HG02852 (cell line): Measurements from ENCODE around the gene OSBPL2.

Source experiments
- ATAC-seq: cut with Tn5 transposase; IDR thresholded peaks from one replicate; pipeline ENCODE4 v1.9.1; 2021; ENCODE audit warnings: mild to moderate bottlenecking, moderate library complexity; ENCODE audit not compliant: unreplicated experiment

Gene OSBPL2

DNA sequence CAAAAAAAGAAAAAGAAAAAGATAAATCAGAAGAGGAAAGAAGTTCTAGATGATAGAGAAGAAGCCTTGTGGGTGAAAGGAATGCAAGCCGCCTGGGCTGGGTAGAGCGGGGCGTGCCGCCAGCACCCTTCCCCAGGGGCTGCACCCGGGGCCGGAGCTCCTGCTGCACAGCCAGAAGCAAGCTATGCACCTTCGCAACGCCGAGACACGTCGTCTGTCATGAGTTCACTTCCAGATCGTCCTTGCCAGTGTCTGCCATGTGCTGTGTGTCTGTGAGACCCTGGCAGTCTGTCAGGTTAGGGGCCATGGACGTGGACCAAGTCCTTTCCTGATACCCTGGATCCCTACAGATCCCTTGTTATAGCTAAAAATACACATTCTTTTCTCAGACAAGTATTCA lies 38.9 kb downstream of the OSBPL2 start:
- no peak for ATAC-seq

DNA sequence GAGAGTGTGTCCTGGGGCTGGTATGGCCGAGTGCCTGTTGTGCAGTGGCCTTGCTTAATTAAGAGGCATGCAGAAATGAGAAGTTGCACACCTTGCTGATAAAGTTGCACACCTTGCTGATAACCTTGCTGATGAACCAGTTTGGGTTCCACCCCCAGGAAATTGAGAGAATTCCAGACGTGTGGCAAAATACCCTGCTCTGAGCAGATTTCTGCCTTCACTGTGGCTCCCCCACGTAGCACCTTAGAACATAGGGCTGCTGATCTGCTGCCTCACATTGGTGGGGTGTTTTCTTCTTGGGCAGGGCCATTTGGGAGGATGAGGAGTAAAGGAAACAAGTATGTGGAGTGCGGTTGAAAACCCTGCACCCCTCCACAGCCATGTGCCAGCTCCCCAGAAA lies 42.0 kb downstream of the OSBPL2 start:
- ATAC-seq: no peak

DNA sequence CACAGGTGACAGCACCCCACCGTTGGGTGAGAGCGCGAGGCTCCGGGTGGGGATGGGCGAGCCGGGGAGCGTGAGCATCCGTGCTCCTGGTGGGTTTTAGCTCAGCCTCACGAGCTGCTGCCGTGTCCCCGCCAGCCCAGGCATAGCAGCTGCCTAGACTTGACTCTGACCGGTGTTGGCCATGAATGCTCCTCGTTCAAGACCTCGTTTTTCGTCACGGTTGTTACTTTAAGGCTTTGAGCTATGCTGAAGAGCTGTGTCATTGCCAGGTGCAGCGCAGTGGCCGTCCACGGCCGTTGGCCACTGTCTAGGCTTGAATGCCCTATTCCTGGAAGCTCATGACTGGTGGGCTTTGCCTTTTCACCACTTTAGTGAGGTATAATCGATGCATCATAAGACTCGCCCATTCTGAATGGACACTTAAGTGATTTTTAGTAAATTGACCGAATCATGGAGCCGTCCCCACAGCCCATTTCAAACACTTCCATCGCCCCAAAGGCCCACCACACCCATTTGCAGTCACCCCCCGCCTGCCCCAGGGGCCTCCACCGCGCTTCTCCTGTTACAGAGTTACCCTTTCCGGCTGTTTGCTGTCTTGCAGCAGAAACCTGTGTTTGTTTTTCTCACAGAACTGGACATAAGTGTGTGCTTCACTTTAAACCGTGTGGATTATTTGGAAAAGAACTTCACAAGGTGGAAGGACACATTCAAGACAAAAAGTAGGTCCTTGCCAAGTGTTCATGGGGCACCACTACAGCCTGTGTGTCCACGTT lies 43.0 kb downstream of the OSBPL2 start:
- no peak for ATAC-seq

DNA sequence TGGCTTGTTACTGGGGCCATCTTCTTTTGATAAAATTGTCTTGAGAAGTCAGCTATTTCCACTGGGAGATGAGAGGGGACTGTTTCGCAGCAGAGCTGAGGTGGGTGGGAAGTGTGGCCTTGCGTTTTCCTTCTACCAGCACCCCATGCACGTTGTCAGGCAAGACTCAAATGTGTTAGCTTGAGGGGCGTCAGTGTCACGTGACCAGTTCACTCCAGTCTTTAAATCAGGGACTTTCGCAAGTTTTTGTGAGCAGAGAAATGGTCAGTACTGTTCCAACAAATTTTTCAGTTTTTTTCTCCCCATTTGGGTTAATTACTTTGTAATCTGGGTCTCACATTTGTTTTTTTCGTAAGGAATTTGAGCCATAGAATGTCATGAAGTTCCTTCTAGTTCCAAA lies 43.8 kb downstream of the OSBPL2 start:
- ATAC-seq: no peak

DNA sequence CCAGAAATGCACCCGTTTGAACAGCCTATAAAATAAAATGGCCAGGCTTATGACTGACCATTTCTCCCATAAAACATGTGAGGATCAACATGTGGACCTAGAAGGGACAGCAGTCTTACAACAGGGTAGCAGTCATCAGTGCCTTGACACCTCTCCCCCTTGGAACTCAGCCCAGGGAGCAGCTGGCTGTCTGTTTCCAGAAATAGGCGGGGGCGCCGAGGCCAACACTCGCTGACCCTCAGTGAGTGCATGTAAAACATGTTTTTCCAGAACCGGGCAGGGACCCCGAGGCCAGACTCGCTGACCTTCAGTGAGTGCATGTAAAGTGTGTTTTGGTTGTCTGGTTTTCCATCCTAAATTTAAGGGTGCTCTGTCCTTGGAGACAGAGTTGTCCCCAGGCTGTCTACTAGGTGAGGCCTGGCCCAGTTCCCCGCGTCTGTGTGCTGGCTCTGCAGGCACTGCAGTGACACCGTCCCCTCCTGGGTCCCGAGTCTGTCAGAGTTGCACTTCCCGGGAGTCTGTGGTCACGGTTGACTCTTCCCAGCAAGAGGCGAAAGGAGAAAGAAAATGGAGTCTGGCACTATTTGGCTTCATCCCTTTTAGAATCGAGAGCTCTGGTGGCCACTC lies 44.7 kb downstream of the OSBPL2 start:
- no peak for ATAC-seq

DNA sequence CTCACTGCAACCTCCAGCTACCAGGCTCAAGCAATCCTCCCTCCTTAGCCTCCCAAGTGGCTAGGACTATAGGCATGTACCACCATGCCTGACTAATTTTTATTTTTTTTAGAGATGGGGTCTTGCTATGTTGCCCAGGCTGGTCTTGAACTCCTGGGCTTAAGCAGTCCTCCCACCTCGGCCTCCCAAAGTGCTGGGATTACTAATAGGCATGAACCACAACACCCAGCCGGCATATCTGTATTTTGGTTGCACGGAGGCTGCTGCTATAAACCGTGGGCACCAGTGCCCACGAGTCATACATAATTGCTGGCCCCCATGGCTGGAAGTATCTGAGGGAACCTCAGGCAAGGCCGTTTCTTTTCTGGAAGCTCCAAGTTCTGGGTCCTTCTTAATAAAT lies 46.1 kb downstream of the OSBPL2 start:
- no peak for ATAC-seq

DNA sequence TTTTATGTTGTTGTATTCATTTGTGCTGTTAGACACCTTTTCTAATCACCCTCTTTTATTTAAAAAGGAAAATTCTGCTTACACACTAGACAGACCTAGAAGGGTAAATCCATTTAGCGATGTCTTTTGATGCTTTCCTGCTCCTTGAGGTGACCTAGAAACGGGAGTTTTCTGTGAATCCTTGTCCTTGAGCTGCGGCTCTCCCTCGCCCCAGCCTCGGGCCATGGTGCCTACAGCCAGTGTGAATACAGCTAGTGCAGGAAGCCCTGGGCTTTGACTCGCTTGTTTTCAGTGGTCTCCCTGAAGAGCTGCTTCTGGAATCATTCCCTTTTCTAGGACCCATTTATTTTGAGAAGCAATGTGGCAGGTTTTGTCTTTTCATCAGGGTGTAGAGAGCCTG lies 46.8 kb downstream of the OSBPL2 start:
- ATAC-seq: no peak

DNA sequence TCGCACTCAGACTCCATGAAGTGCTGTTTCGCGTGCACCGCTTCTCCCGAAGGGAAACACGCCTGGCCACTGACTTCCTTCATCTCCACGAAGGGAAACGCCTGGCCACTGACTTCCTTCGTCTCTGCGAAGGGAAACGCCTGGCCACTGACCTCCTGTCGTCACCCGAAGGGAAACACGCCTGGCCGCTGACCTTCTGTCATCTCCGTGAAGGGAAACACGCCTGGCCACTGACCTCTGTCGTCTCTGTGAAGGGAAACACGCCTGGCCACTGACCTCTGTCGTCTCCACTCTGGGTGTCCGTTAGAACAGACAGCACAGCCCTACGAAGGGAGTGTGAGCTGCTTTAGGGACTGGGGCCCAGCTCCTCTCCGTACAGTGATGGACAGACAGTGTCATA lies 47.4 kb downstream of the OSBPL2 start:
- ATAC-seq: no peak

DNA sequence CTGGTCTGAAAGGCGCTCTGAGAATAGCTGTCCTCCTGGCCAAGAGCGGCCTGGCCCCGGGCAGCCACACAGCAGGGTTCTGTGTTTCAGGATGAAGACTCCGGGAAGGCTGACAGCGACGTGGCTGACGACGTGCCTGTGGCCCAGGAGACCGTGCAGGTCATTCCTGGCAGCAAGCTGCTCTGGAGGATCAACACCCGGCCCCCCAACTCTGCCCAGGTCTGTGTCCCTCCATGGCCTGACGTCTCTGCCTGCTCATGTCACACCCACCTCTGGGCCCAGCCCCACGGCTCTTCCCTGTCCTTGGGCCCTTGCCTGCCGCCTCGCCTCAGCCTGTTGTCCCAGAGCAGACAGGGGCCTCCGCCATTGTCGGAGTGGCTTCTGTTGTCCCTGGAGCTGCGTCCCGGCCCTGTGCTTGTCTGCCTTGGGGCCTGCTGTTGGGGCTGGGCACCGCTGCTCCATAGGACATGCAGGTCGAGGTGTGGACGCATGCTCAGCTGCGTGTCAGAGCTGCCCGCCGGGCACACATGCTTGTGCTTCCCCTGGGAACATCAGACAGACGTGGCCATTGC lies 48.3 kb downstream of the OSBPL2 start:
- ATAC-seq: no peak

DNA sequence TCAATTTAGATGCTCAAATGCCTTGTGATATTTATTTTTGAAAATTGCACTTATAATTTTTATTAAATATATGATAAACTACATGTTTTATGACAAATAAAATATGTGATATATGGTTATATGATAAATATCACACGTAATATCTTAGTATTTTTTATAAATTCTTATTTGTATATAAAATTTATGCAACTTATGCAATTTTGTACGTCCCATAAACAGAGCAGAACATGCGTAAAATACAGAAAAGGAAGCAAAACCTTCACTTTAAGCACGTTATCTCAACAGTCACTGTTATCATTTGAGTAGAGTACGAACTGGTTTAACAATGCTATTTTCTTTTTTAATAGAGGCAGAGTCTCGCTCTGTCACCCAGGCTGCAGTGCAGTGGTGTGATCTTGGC lies 48.8 kb downstream of the OSBPL2 start:
- ATAC-seq: no peak

DNA sequence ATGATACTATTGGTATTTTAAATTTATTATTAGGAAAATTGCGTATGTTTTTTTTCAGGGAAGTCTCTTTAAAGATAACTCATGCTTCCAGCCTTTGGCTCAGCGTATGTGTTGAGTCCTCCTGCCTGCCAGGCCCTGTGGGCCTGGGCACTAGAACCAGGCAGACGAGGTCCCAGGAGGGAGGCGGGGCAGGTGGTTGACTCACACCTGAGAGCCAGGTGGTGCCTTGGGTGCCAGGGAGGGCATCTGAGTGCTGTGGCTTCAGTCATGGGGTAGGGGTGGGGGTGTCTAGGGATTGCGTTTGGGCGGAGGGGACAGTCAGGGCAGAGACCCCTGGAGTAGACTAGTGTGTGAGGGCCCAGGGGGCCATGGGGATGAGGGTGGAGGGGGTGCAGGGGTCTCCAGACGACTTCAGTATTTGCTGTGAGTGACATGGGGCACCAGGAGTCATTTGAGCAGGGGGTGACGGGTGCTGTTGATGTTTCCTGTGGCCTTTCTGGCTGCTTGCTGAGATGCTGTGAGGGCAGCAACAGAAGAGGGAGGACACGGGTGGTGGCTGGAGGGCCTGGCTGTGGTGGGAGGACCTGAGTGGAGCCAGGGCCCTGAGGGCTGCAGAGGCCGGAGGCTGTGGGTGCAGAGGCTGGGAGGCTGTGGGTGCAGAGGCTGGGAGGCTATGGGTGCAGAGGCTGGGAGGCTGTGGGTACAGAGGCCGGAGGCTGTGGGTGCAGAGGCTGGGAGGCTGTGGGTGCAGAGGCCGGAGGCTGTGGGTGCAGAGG lies 49.6 kb downstream of the OSBPL2 start:
- no peak for ATAC-seq

DNA sequence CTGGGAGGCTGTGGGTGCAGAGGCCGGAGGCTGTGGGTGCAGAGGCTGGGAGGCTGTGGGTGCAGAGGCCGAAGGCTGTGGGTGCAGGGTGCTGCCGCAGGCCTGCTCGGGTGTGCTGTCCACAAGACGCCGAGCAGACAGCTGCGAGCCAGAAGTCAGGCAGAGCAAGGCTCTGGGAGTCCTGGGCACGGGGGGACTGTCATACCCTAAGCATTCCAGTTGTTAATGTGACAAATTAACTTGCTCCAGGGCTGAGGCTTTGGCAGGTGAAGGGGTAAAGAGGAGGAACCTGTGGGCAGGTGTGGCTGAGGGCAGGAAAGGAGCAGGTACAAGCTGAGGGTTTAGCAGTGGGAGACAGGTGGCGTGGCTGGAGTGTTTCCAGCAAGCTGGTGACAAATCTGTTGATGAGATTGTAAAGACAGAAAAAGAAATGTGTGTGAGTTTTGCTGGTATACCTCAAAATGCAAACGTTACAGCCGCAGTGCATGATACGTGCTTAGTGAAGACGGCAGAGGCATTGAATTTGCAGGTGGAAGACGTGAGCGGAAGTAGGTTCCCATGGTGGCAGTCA lies 50.3 kb downstream of the OSBPL2 start:
- ATAC-seq: no peak

DNA sequence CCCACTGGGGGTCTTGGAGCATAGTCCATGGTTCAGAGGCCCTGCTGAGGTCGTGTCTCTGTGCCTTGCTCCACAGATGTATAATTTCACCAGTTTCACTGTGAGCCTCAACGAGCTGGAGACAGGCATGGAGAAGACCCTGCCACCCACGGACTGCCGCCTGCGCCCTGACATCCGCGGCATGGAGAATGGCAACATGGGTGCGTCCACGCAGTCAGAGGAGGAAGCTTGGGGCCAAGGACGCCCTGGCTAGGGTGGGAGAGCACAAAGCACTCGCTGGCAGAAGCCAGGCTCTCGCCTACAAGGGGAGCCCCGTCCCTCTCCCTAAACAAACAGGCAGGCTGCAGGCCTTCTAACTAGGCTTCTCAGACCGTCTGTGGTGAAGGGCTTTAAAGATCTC lies 50.8 kb downstream of the OSBPL2 start:
- ATAC-seq: no peak

DNA sequence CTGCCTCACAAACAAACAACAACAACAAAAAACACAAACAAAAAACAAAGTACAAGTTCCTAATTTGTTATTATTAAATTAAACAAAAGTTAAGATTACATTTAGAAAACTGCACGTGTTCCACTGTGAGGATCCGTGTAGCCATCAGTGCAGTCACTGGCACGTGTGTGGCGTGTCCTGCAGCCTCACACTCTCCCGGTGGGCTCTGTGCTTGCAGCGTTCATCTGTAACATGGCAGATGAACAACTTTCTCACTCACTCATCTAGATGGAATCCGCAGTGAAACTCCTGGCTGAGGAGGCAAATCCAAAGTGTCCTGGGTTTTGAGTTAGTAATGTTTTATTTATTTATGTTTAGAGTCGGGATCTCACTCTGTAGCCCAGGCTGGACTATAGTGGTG lies 51.6 kb downstream of the OSBPL2 start:
- no peak for ATAC-seq

DNA sequence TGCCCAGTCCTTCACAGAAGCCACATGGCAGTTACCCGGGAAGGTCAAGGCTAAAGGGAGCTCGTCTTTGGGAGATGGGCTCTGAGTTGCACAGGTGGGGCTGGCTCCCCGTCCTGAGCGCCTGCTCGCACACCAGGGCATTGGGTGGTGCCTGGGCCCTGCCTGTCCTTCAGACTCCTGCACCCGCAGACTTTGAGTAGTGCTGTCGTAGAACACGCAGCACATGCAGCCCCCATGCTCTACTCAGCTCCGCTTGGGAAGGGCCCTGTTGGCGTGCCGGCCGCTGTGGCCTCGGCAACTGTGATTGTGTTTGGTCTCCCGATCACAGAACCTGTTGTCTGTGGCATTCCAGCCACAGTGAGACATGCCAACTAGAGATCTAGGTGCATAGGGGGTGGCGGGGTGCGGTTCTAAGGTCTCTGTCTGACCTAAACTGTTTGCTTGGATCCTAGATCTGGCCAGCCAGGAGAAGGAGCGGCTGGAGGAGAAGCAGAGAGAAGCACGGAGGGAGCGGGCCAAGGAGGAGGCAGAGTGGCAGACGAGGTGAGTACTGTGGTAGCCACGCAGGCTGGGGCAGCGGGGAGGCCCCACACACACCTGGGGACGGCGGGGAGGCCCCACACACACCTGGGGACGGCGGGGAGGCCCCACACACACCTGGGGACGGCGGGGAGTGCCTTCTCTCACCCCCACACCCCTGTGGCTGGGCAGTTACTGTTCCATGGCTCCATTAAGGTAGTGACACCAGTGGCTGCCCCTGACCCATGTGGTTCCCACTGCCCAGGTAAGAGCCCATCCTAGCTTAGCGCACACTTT lies 53.1 kb downstream of the OSBPL2 start:
- ATAC-seq: no peak

DNA sequence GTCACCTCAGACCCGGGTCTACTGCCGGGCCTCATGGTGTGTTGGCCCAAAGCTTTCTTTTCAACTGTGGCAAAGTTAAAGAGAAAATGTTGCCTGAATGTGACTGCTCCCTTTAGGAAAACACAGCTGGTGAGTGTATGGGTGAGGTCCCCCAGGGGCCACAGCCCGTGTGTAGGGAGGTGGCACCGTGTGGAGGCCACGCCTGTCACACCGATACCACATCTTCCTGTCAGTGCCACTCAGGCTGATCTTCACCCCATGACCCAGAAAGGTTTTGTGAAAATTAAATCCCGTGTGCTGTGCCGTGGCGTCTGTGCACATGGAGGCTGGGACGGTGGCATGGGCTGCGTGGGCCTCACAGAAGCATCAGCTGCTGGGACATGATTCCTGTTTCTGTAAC lies 53.8 kb downstream of the OSBPL2 start:
- ATAC-seq: no peak

DNA sequence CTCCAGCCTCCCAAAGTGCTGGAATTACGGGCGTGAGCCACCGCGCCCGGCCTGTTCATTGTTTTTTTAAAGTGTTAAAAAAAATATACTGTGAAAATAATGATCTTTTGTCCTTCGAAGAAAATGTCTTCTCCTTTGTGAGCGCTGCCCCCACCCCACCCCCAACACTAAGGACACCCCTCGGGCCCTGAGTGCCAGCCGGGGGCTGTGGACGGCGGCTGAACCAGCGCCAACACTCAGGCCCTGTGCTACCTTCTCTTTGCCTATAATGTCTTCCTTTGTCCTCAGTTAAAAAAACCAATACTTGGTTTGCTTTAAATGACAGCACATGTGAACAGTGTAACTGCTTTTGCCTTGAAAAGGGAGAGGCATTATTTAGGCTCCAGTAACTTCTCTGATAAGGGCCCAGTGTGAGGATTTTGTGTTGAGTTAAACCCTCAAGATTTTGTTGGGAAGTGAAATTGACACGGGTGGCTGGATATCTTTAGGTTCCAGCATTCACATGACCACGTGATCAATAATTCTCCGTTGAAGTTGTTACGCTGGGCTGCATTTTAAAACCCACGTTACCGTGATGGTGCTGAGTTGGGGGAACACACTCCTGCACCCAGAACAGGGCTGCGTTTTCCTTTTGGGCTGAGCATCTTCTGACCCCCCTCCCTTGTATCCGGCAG lies 54.9 kb downstream of the OSBPL2 start:
- ATAC-seq: no peak

DNA sequence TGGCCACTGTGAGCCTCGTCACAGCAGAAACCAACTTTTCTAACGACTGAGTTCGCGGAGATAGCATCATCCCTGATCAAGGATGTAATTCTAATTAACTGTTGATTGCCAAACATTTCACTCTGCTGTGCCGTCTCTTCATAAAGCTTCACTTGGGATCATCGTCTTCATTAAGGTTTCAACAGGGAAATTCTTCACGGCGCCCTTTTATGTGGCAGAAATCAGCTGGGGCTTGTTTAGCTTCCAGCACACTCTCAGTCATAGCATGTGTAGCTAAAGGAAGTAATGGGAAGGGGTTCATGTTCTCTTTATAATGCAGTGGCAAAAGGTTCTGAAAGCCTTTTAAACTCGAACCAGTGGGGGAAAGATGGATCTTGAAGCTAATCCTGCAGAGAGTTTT lies 55.6 kb downstream of the OSBPL2 start:
- ATAC-seq: no peak

DNA sequence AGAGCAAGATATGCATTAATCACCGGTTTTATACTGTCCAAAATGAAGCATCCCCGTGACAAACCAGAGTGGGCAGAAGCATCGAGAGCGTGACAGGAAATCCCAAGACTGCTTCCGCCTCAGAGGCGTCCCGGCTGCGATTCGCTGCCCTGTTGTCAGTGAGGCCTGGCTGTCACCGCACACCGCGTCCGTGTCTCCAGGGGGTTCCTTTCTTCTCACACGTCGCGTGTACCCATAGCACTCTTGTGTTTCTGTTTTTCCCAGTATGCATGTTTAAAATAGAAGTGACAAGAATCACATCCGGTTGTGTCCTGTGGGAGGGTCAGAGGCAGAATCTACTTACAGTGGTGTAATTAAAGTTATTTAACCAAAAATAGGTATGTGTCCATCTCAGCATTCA lies 56.2 kb downstream of the OSBPL2 start:
- no peak for ATAC-seq
